GM21619 (cell line): ENCODE data around the gene TBCE.

Source experiments
- ATAC-seq: cut with Tn5 transposase; IDR thresholded peaks from one replicate; pipeline ENCODE4 v1.9.1; 2021; ENCODE audit not compliant: unreplicated experiment

TBCE gene

GRCh38 chr1:235367000-235367908 is at the start of gene TBCE:
TSS of gene TBCE (plus strand) at chr1:235367427. CDS start at chr1:235380050, 12,623 bp downstream.
- ATAC-seq = peak; percentile 100

DNA sequence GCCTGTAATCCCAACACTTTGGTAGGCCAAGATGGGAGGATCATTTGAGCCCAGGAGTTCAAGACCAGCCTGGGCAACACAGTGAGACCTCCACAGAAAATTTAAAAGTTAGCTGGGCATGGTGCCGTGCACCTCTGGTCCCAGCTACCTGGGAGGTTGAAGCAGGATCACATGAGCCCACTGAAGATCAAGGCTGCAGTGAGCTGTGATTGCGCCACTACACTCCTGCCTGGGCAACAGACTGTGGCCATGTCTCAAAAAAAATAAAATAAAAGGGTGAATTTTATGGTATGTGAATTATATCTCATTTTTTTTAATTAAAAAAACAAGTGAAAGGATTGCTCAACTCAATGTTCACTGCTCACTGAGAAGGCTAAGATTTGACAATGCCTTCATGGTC is 48.0 kb upstream of the TBCE start:
- no peak for ATAC-seq

- no peak for ATAC-seq
Observed at GRCh38 chr1:235320521-235321179, 46.6 kb upstream of the TBCE start.

GRCh38 chr1:235324296-235324695 is 42.9 kb upstream of the TBCE start:
- ATAC-seq = no peak

GRCh38 chr1:235325139-235325538 is 42.1 kb upstream of the TBCE start:
- ATAC-seq = no peak

DNA sequence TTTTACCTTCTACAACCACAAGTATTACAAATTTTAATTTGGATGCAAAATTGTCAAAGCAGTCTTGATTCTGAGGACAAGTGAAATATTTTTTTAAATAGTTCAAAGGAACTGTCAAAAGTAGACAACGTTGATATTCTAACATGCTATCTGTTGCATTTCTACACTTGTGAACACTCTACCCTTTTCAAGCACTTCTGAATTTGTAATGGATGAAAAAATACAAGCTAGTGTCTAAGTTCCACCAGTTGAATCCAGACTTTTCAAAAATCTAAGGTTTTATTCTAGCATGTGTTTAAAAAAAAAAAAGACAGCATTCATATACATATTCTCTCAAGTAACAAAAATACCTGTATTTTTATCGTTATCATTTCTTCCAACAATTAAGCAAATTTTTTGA is 41.4 kb upstream of the TBCE start:
- no peak for ATAC-seq

DNA sequence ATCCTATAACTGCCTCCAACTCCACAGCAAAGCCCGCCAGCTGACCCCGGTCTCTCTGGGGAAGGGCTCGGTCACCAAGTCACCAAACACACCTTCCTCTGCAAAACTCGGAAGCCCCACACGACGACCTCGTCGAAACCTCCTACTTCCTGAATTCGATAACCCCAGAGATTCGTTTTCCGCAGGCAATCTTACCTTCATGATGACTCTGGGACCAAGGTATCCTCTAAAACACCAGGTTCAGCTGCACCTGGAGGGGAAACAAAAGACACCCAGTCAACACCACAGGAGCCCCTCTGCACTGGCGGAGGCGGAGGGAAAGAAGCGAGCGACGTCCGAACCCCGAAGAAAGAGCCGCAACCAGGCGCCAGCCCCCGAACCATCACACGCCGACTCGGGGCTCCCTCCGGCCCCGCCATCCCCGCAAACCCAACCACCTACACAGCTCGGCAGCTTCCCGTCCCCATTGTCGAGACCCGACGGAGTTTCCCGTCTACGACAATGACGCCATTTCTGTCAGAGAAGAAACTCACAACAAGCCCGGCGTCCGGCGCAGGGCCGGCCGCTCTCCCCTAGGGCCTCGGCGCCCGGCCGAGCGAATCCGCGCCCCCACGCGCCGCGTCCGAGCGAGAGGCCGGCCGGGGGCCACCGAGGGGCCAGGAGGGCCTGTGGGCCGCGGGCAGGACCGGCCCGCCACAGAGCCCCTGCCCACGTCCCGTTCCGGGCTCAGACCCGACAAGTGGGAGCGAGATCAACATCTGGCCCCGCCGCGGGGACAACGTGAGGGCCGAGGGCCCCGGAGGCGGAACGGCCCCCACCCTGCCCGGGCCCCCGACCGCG is 40.3 kb upstream of the TBCE start:
- ATAC-seq = no peak

DNA sequence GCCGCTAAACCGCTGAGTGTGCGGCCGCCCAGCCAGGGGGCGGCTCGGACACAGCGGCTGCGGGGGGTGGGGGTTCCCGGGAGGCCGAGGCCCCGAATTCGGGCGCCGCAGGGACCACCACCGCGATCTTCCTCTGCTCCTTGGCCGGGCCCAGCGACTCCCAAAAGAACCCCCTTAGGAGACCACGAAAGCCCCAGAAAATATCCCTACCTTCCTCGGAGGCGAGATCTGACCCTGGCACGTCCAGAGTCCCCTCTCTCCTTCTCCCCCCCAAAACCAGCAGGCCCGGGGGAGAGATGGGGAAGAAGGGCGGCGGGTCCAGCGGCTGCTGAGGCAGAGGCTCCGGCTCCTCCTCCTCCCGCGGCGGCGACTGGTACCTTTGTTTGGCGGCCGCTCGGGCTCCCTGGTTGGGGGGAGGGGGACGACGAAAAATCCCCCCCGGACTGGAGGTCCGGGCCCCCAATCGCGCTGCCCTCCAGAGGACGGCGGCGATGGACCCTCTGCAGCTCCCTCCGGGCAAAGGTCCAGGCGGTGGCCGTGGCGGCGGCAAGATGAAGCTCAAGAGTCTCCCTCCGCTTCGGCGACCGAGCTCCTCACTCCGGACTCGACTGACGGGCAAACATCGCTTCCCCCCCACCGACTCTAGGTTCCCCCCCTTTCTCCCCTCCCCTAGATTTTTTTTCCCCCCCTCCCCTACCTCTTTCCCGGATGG is 39.5 kb upstream of the TBCE start, which contains the start of gene ARID4B:
ARID4B (minus strand) TSS at position 621 of the 712 bp plus-strand sequence. CDS start 1,260 bp downstream, outside the sequence.
- peak; percentile 4 for ATAC-seq

- ATAC-seq = peak; percentile 58
Observed at GRCh38 chr1:235328271-235329138, 38.7 kb upstream of the TBCE start, which contains the start of gene GGPS1. TSS of gene GGPS1 (plus strand) at chr1:235328570. CDS start at chr1:235335265, 6,695 bp downstream.

DNA sequence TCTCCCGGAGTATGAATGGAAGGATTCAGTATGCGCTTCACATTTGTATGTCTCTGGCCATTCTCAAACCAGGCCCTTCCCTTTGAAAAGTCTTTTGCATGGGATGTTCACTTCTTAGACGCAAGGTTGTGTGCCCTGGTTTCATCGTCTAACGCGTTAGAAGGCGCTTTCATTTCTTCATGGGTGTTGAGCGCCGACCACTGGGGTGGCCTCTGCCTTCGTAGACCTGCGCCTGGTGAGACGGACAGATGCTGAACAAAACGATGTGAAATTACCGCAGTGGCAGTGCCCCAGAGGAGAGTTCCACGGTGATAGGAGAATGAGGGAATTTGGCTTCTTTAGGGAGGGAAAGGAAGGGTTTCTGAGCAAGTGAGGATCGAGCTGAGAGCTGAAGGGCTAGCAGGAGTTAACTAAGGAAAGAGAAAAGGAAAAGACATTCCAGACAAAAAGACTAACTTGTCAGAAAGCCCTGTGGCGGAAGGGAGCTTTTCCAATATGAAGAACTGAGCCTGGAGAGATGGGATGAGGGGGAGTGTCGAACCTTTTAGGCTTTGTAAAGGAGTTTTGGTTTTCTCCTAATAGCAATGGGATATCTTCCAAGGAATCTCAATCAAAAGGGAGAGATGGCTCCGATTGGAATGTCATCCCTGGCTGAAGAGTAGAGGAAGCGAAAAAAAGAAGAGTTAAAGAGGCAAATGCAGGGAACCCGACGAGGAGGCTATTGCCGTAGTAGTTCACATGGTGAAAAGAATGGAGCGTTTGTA is 37.9 kb upstream of the TBCE start:
- ATAC-seq = peak; percentile 23

GRCh38 chr1:235330918-235331285 is 36.3 kb upstream of the TBCE start:
- ATAC-seq = no peak

GRCh38 chr1:235331401-235331800 is 35.8 kb upstream of the TBCE start:
- no peak for ATAC-seq

DNA sequence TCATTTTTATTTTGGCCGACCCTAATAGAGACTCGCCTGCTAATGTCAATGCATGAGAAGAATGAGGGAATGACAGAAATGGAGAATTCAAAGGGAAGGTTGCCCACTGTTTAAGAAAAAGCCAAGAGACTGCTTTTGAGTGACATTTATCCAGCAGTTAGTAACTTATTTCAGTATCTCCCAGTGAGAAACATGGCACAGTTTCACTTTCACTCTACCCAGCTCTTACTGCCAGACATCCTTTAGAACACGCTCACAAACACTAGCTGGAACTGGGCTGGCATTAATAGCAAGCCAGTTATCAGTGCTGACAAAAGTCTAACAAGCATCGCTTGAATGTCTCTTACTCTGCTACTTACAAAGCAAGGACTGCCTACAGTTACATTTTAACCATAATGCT is 30.3 kb upstream of the TBCE start:
- no peak for ATAC-seq

DNA sequence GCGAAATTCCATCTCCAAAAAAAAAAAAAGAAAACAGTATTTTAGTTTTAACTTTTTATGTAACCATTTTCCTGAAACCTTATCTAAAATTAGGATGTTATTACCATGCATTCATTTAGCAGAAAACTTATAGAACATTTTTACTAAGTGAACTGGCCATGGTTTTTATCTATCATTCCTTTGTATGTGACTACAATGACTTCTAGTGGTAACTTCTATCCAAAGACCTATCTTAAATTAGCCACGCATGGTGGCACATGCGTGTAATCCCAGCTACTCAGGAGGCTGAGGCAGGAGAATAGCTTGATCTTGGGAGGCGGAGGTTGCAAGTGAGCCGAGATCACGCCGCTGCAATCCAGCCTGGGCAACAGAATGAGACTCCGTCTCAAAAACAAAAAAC is 27.5 kb upstream of the TBCE start:
- no peak for ATAC-seq

- no peak for ATAC-seq
Observed at GRCh38 chr1:235341334-235341733, 25.9 kb upstream of the TBCE start.

DNA sequence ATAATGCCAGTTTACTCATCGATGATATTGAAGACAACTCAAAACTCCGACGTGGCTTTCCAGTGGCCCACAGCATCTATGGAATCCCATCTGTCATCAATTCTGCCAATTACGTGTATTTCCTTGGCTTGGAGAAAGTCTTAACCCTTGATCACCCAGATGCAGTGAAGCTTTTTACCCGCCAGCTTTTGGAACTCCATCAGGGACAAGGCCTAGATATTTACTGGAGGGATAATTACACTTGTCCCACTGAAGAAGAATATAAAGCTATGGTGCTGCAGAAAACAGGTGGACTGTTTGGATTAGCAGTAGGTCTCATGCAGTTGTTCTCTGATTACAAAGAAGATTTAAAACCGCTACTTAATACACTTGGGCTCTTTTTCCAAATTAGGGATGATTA is 25.2 kb upstream of the TBCE start:
- no peak for ATAC-seq

- no peak for ATAC-seq
Observed at GRCh38 chr1:235342471-235342870, 24.8 kb upstream of the TBCE start.

DNA sequence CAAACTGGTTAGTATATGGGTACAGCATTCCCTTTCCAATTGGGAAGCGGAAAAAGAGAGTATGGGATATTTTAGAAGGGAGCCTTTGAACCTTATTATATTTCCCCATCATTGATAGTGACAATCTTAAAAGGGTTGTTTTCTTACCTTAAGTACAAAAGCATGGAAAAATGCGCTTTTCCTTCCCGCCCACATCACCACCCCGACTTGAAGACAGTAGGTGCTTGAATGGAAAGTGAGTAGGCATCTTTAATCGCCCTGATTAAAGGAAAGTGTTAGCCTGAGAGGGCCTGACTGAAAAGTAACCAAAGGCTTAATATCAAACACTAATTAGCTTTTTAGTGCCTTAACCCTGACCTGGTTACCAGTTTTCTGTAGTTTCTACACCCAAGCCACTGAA is 23.5 kb upstream of the TBCE start:
- no peak for ATAC-seq

DNA sequence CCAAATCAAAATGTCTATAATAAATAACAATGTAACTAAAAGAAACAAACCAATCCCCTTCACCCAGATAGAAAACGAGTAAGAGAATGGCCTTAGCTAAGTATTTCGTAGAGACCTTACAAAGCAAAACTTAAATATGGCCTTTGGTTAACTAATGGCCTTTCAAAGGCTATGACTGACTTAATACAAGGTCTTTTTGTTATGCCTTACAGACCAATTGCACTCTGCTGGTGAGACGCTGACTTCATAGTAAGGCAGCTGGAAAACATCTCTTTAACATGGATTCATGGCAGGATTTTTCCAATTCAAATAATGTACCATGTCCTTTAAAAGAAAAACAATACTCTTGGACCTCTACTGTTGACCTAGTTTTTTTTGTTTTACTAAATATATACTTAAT is 15.8 kb upstream of the TBCE start:
- no peak for ATAC-seq
